ENCODE data around the gene CAST. TPM values are rescaled to one million over a fixed set of nuclear protein-coding genes. Genes with fewer than 3 reads are reported as not detected.

Gene CAST
- total RNA-seq, 5 donors from 2014 or later (not counting 1 experiment from before 2014, with no cell fraction given), result 166 to 238 (median 191) TPM

DNA sequence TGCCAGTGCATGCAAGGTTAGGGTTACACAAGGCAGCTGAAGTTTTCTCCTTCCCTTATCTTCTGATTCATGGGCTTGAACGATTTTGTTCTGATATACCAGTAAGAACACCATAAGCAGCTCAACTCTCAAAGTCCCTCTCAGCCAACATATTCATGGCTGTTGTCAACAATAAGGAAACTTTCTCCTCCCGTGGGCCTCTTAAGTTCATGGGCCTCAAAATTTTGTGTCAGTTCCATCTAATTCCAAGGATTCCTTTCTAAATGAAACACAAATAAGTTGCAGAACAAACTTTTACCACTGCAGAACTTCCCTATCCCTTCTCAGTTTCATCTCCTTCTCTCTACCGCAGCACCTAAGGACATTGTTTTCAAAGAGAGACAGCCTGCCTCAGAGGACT is 23.6 kb upstream of the CAST start:
- Histone ChIP-seq H3K4me3 (ENCODE audit: control insufficient read depth in 1 of 2, extremely low read depth in 1 of 2, low read length in 1 of 2) (no peak overlapping the region), H3K9me3 (no peaks in the 10 kb centered on the region), H3K27me3 (replicated peaks in 1 of 2; ENCODE audit: control insufficient read depth in 2 of 2, extremely low read depth in 1 of 2, insufficient read depth in 2 of 2, low read length in 1 of 2) (no peaks in the 10 kb centered on the region), H3K36me3 (ENCODE audit: control insufficient read depth in 2 of 2, extremely low read depth in 1 of 2, insufficient read depth in 1 of 2, low read length in 1 of 2) (no peaks in the 10 kb centered on the region), H3K27ac (ENCODE audit: low read length) (no peak overlapping the region), H3K4me1 (ENCODE audit: control insufficient read depth in 1 of 2, extremely low read depth in 1 of 2, insufficient read depth in 2 of 2, low read length in 2 of 2) (no peaks in the 10 kb centered on the region)
- ChIA-PET POLR2A (no interaction called here), CTCF (no interaction called here)
- ATAC-seq (replicated peaks in 1 of 4), result no peak
- Mint-ChIP-seq H3K27ac (no peak overlapping the region), H3K4me3 (no peak overlapping the region), H3K9me3 (no peaks in the 10 kb centered on the region), H3K36me3 (no peaks in the 10 kb centered on the region), H3K4me1 (peaks cover 2 to 8% (median 8%) of the 10 kb centered on the region in 3 donors), H3K27me3 (peaks cover 10 to 11% of the 10 kb centered on the region in 2 donors)
- no peak for DNase-seq
- 97% methylated on average over 3 of the region's 3 CpGs for WGBS (ENCODE audit: insufficient coverage)

DNA sequence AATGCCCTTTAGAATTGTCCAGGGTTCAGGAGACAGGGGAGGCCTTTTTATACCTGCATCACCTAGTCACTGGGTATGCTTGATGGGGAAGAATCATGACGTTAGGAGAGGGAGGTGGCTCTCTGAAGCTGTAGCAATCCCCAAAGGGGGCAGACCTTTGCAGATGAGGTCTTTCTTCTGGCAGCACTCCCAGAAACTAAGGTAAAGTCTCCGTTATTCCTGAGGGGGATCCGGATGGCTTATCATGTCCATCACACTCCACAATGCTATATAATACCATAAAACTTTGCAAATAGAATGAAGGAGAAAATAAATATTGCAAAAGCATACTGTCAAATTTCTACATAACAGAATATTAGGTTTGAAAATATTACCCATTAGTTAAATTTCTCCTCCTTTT is 21.5 kb upstream of the CAST start:
- ChIA-PET CTCF (no interaction called here), POLR2A (no interaction called here)
- H3K4me3 Mint-ChIP-seq, result no peak overlapping the region
- Histone ChIP-seq H3K27ac (ENCODE audit: low read length) (no peak overlapping the region), H3K27me3 (replicated peaks in 1 of 2; ENCODE audit: control insufficient read depth in 2 of 2, extremely low read depth in 1 of 2, insufficient read depth in 2 of 2, low read length in 1 of 2) (no peaks in the 10 kb centered on the region), H3K4me3 (ENCODE audit: control insufficient read depth in 1 of 2, extremely low read depth in 1 of 2, low read length in 1 of 2) (no peak overlapping the region), H3K9me3 (no peaks in the 10 kb centered on the region), H3K4me1 (ENCODE audit: control insufficient read depth in 1 of 2, extremely low read depth in 1 of 2, insufficient read depth in 2 of 2, low read length in 2 of 2) (no peaks in the 10 kb centered on the region), H3K36me3 (ENCODE audit: control insufficient read depth in 2 of 2, extremely low read depth in 1 of 2, insufficient read depth in 1 of 2, low read length in 1 of 2) (no peaks in the 10 kb centered on the region)
- no peaks in the 10 kb centered on the region for H3K9me3 Mint-ChIP-seq
- no CpG with 5 or more reads among the region's 3 CpGs for WGBS (ENCODE audit: insufficient coverage)
- peaks cover 0 to 3% of the 10 kb centered on the region in 2 donors for H3K27me3 Mint-ChIP-seq
- ATAC-seq (replicated peaks in 1 of 4) (no peak), DNase-seq (no peak)
- no peak overlapping the region for H3K27ac Mint-ChIP-seq
- H3K4me1 Mint-ChIP-seq, result peaks cover 2 to 8% (median 8%) of the 10 kb centered on the region in 3 donors
- no peaks in the 10 kb centered on the region for H3K36me3 Mint-ChIP-seq

DNA sequence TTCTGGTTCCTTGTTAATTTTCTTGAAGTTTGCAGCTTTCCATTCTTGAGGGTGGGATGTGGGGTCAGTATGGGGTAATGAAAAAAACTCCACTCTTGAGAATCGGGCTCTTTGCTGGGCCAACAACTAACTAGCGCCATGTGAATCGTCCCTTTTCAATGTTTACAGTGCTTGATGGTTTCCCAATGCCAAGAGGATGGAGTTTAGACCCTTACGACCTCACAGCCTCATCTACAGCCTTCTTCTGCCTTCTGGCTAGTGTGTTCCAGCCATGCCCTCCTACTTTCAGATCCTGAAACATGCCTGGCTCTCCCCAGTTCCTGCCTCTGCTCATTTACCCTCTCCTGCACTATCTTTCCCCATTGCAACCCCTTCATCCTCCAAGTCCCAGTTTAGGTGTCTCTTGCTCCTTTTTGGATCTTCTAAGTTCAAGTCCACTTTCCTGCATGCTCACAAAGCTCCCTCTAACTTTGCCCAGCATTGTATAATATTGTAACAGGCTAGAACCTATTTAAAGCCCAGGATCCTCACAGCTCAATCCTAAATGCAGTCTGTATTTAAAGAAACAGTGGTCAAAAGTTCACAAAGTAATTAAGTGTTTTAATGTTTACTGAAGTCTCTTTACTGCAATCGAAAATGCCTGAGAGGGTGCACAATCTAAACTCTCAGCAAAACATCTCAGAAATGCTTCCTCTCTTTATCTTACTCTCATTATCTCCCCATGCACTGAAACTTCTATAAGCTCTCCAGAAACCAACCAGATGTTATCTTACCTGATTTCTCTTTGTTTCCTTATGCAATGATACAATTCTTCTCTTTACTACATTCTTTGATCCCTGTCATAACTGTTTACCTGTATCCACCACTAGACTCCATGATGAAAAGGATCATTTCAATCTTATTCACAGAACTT is 20.6 kb upstream of the CAST start:
- no peak overlapping the region for H3K4me3 ChIP-seq (ENCODE audit: control insufficient read depth in 1 of 2, extremely low read depth in 1 of 2, low read length in 1 of 2)
- H3K4me1 ChIP-seq (ENCODE audit: control insufficient read depth in 1 of 2, extremely low read depth in 1 of 2, insufficient read depth in 2 of 2, low read length in 2 of 2), result no peaks in the 10 kb centered on the region
- no peak for ATAC-seq (replicated peaks in 1 of 4)
- ChIA-PET CTCF (interaction anchor here in 1 of 2 donors (0.8 kb wide), 1 partner anchor 13 kb away, joined by 3 read pairs; no protein-coding TSS in a partner anchor), POLR2A (interaction anchor here in 1 of 2 donors (0.8 kb wide), 1 partner anchor 60 kb away, joined by 3 read pairs; no protein-coding TSS in a partner anchor)
- no peak overlapping the region for H3K27ac ChIP-seq (ENCODE audit: low read length)
- no peaks in the 10 kb centered on the region for H3K9me3 ChIP-seq
- no peaks in the 10 kb centered on the region for H3K9me3 Mint-ChIP-seq
- H3K27me3 Mint-ChIP-seq, result peaks cover 0 to 1% of the 10 kb centered on the region in 2 donors
- H3K36me3 ChIP-seq (ENCODE audit: control insufficient read depth in 2 of 2, extremely low read depth in 1 of 2, insufficient read depth in 1 of 2, low read length in 1 of 2), result no peaks in the 10 kb centered on the region
- DNase-seq, result no peak
- peak overlapping the region in 1 of 2 donors; percentile 1 for H3K27ac Mint-ChIP-seq
- no peaks in the 10 kb centered on the region for H3K36me3 Mint-ChIP-seq
- peaks cover 2 to 8% (median 8%) of the 10 kb centered on the region in 3 donors for H3K4me1 Mint-ChIP-seq
- no peaks in the 10 kb centered on the region for H3K27me3 ChIP-seq (replicated peaks in 1 of 2; ENCODE audit: control insufficient read depth in 2 of 2, extremely low read depth in 1 of 2, insufficient read depth in 2 of 2, low read length in 1 of 2)
- WGBS (ENCODE audit: insufficient coverage), result 64% methylated on average over 4 of the region's 5 CpGs
- H3K4me3 Mint-ChIP-seq, result no peak overlapping the region

DNA sequence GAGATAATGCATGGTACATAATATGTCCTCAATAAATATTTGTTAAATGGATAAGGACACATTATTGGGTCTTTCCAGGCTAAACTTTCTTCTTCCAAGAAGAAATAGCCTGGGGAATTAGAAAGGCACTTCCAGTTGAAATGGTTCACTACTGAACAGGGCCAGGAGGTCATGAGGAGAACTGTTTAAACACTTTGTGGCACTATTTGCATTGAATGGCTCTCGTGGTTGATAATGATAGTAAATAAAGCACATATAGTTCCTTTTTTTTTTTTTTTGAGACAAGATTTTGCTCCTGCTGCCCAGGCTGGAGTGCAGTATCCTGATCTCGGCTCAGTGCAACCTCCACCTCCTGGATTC is 19.9 kb upstream of the CAST start:
- CTCF ChIA-PET, result interaction anchor here in 1 of 2 donors (0.8 kb wide), 1 partner anchor 12 kb away, joined by 3 read pairs; no protein-coding TSS in a partner anchor
- Histone ChIP-seq H3K4me1 (ENCODE audit: control insufficient read depth in 1 of 2, extremely low read depth in 1 of 2, insufficient read depth in 2 of 2, low read length in 2 of 2) (no peaks in the 10 kb centered on the region), H3K36me3 (ENCODE audit: control insufficient read depth in 2 of 2, extremely low read depth in 1 of 2, insufficient read depth in 1 of 2, low read length in 1 of 2) (no peaks in the 10 kb centered on the region), H3K27me3 (replicated peaks in 1 of 2; ENCODE audit: control insufficient read depth in 2 of 2, extremely low read depth in 1 of 2, insufficient read depth in 2 of 2, low read length in 1 of 2) (no peaks in the 10 kb centered on the region), H3K9me3 (no peaks in the 10 kb centered on the region), H3K27ac (ENCODE audit: low read length) (no peak overlapping the region), H3K4me3 (ENCODE audit: control insufficient read depth in 1 of 2, extremely low read depth in 1 of 2, low read length in 1 of 2) (no peak overlapping the region)
- POLR2A ChIA-PET, result no interaction called here
- ATAC-seq (replicated peaks in 1 of 4), result no peak
- no peaks in the 10 kb centered on the region for H3K36me3 Mint-ChIP-seq
- H3K4me1 Mint-ChIP-seq, result peaks cover 2 to 8% (median 8%) of the 10 kb centered on the region in 3 donors
- H3K9me3 Mint-ChIP-seq, result no peaks in the 10 kb centered on the region
- no peak for DNase-seq
- no peaks in the 10 kb centered on the region for H3K27me3 Mint-ChIP-seq
- no peak overlapping the region for H3K4me3 Mint-ChIP-seq
- H3K27ac Mint-ChIP-seq, result no peak overlapping the region
- WGBS (ENCODE audit: insufficient coverage), result no CpG with 5 or more reads among the region's 2 CpGs

DNA sequence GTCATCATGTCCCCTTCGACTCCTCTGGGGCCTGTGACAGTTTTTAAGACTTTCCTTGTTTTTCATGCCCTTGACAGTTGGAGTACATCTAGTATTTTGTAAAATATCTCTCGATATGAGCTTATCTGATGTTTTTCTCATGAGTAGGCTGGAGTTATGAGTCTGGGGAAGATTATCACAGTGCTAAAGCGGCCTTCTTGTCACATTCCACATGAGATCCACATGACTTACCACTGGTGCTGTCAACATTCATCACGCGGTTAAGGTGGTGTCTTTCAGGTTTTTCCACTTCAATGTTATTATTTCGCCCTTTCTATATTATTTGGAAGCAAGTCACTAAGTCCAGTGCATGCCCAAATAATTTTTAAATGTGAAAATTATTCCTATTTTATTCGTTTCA is 17.1 kb upstream of the CAST start:
- Histone ChIP-seq H3K4me3 (ENCODE audit: control insufficient read depth in 1 of 2, extremely low read depth in 1 of 2, low read length in 1 of 2) (no peak overlapping the region), H3K36me3 (ENCODE audit: control insufficient read depth in 2 of 2, extremely low read depth in 1 of 2, insufficient read depth in 1 of 2, low read length in 1 of 2) (no peaks in the 10 kb centered on the region), H3K27ac (ENCODE audit: low read length) (no peak overlapping the region), H3K4me1 (ENCODE audit: control insufficient read depth in 1 of 2, extremely low read depth in 1 of 2, insufficient read depth in 2 of 2, low read length in 2 of 2) (no peaks in the 10 kb centered on the region), H3K9me3 (no peaks in the 10 kb centered on the region), H3K27me3 (replicated peaks in 1 of 2; ENCODE audit: control insufficient read depth in 2 of 2, extremely low read depth in 1 of 2, insufficient read depth in 2 of 2, low read length in 1 of 2) (no peaks in the 10 kb centered on the region)
- Mint-ChIP-seq H3K9me3 (no peaks in the 10 kb centered on the region), H3K27me3 (no peaks in the 10 kb centered on the region), H3K36me3 (no peaks in the 10 kb centered on the region), H3K4me3 (no peak overlapping the region), H3K27ac (no peak overlapping the region), H3K4me1 (peaks cover 2 to 8% (median 8%) of the 10 kb centered on the region in 3 donors)
- ChIA-PET CTCF (no interaction called here), POLR2A (interaction anchor here in 1 of 2 donors (0.6 kb wide), 1 partner anchor 422 kb away, joined by 10 read pairs; no protein-coding TSS in a partner anchor)
- no CpG with 5 or more reads among the region's 7 CpGs for WGBS (ENCODE audit: insufficient coverage)
- no peak for DNase-seq
- no peak for ATAC-seq (replicated peaks in 1 of 4)

DNA sequence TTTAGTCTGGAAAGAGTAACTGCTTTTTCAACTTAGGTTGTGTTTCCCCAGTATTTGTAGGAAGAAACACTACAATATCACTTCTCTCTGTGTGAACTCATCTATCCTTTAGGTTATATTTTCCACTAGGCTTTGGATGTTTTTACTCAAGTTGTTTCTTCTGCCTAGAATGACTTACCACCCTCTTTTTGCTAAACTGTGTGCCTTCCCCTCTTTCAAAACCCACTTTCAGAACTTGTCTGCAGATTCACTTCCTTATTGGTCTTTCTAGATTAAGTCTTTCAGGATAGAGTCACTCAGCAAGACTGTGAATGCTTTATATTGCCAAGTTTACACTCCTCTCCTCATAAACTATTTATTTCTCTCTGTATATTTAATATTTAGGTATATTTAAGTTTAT is 14.2 kb upstream of the CAST start:
- H3K27ac ChIP-seq (ENCODE audit: low read length), result no peak overlapping the region

More for the DNA sequence above, 14.2 kb upstream of the CAST start:
- Mint-ChIP-seq H3K9me3 (no peaks in the 10 kb centered on the region), H3K27ac (no peak overlapping the region), H3K27me3 (no peaks in the 10 kb centered on the region), H3K4me3 (no peak overlapping the region), H3K36me3 (no peaks in the 10 kb centered on the region), H3K4me1 (peaks cover 0 to 2% (median 0%) of the 10 kb centered on the region in 3 donors)
- DNase-seq, result no peak
- Histone ChIP-seq H3K36me3 (ENCODE audit: control insufficient read depth in 2 of 2, extremely low read depth in 1 of 2, insufficient read depth in 1 of 2, low read length in 1 of 2) (no peaks in the 10 kb centered on the region), H3K9me3 (no peaks in the 10 kb centered on the region), H3K4me3 (ENCODE audit: control insufficient read depth in 1 of 2, extremely low read depth in 1 of 2, low read length in 1 of 2) (no peak overlapping the region), H3K27me3 (replicated peaks in 1 of 2; ENCODE audit: control insufficient read depth in 2 of 2, extremely low read depth in 1 of 2, insufficient read depth in 2 of 2, low read length in 1 of 2) (no peaks in the 10 kb centered on the region), H3K4me1 (ENCODE audit: control insufficient read depth in 1 of 2, extremely low read depth in 1 of 2, insufficient read depth in 2 of 2, low read length in 2 of 2) (no peaks in the 10 kb centered on the region)
- ChIA-PET POLR2A (no interaction called here), CTCF (interaction anchor here in 1 of 2 donors (1.0 kb wide), 1 partner anchor 47 kb away, joined by 4 read pairs; no protein-coding TSS in a partner anchor)
- ATAC-seq (replicated peaks in 1 of 4), result no peak
